ENCODE data around the gene GSDMA.
A peak's percentile ranks its signal among the peaks of the same experiment; 100 is the strongest.

GSDMA gene

GRCh38 chr17:40022497-40022896 lies 59.7 kb downstream of the GSDMA start:
- no peak for DNase-seq (ENCODE audit: low read depth)

- no peak for DNase-seq (ENCODE audit: low read depth)
Observed at GRCh38 chr17:40022961-40023541, 60.2 kb downstream of the GSDMA start.

GRCh38 chr17:40023590-40024292 lies 60.9 kb downstream of the GSDMA start:
- no peak for DNase-seq (ENCODE audit: low read depth)

- no peak for DNase-seq (ENCODE audit: low read depth)
Observed at GRCh38 chr17:40024901-40025300, 62.1 kb downstream of the GSDMA start.

- DNase-seq (ENCODE audit: low read depth), result no peak
Observed at GRCh38 chr17:40025559-40025958, 62.8 kb downstream of the GSDMA start.

- no peak for DNase-seq (ENCODE audit: low read depth)
Observed at GRCh38 chr17:40025991-40026815, 63.4 kb downstream of the GSDMA start.

GRCh38 chr17:40026816-40027613 lies 64.2 kb downstream of the GSDMA start:
- peak; percentile 57 for DNase-seq (ENCODE audit: low read depth)
